Midbrain (tissue), 1 donor: ENCODE data around the gene KIF15.
A peak's percentile ranks its signal among the peaks of the same experiment; 100 is the strongest.
"Not testable (repeated sequence)": the region's sequence is repeated elsewhere in the genome, so short reads cannot be mapped to it uniquely, and the experiment has no call there.

Experiments
- DNase-seq: peaks from one replicate; lab custom pipeline; 2025; lab: John Stamatoyannopoulos, UW

The KIF15 gene, protein sequence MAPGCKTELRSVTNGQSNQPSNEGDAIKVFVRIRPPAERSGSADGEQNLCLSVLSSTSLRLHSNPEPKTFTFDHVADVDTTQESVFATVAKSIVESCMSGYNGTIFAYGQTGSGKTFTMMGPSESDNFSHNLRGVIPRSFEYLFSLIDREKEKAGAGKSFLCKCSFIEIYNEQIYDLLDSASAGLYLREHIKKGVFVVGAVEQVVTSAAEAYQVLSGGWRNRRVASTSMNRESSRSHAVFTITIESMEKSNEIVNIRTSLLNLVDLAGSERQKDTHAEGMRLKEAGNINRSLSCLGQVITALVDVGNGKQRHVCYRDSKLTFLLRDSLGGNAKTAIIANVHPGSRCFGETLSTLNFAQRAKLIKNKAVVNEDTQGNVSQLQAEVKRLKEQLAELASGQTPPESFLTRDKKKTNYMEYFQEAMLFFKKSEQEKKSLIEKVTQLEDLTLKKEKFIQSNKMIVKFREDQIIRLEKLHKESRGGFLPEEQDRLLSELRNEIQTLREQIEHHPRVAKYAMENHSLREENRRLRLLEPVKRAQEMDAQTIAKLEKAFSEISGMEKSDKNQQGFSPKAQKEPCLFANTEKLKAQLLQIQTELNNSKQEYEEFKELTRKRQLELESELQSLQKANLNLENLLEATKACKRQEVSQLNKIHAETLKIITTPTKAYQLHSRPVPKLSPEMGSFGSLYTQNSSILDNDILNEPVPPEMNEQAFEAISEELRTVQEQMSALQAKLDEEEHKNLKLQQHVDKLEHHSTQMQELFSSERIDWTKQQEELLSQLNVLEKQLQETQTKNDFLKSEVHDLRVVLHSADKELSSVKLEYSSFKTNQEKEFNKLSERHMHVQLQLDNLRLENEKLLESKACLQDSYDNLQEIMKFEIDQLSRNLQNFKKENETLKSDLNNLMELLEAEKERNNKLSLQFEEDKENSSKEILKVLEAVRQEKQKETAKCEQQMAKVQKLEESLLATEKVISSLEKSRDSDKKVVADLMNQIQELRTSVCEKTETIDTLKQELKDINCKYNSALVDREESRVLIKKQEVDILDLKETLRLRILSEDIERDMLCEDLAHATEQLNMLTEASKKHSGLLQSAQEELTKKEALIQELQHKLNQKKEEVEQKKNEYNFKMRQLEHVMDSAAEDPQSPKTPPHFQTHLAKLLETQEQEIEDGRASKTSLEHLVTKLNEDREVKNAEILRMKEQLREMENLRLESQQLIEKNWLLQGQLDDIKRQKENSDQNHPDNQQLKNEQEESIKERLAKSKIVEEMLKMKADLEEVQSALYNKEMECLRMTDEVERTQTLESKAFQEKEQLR (N-terminal part only)

DNA sequence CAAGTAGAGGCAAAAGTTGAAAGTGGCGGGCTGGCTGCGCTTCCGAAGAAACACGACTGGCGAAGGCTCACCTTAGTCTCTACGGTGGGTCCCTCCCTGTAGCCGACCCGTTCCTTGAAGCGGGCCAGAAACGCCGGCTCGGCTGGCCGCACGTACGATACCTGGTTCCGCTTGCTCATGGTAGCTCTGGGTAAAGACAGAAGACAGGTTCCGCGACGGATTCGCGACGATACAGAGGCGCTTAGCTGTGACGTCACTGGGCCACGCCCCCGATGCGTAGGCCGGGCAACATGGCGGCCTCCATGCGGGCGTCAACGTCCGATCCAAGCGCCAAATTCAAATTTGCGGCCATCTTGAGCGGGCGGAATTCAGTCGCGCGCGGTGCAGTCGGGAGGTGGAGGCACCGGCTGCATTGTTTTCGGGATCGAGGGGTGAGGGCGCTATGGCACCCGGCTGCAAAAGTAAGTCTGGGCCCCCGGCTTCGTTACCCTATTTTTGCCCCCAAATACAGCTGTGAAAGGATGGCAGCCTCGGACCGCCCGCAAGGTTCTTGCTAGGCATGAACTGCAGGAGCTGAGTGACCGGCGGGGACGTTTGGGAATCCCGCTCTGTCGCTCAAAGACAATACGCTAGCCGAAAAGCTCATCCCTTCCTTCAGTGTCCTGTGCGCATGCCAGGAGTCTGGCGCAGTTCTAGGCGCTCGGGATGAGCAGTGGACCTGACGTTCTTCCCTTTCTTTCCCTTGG lies at the start of gene KIF15, which contains the start of gene KIAA1143:
Gene KIF15, plus strand, starts transcription at position 371 of the 746 bp plus-strand sequence. Its CDS starts 72 bp downstream, at position 443.
Gene KIAA1143, minus strand, starts transcription at position 196 of the 746 bp plus-strand sequence. Its CDS starts 17 bp downstream, at position 179.
- peak; percentile 94 for DNase-seq

DNA sequence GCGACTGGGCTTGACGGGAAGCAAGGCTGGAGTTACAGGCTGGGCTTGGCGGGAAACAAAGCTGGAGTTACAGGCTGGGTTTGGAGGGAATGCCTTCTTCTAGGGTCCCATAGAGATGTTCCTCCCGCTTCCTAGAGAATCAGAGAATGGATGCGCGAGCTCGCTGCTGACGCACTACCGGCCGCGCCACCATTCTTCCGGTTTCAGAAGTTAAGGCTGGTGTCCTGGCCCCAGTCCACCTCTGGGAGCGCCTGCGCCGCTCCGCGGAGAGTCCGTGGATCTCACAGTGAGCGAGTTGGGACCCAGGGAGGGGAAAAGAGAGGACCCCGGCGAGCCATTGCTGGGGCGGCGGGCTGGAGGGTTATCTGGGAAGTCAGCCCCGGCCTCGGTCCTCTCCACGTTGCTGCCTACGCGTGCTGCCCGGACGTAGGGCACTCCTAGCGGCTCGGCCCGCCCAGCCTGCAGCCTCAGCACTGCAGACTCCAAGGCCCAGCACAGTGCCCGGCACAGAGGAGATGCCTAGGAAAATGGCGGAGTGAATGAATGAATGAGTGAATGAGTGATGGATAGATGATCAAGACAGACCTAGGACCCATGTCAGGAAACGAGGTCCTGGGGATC lies 49.0 kb upstream of the KIF15 start, which contains the start of gene ZNF502:
Gene ZNF502, plus strand, starts transcription at position 206 of the 621 bp plus-strand sequence. CDS start 7,602 bp downstream, outside the sequence.
- peak; percentile 90 for DNase-seq

GRCh38 chr3:44721231-44722102 lies 40.1 kb upstream of the KIF15 start:
- DNase-seq, result no peak

GRCh38 chr3:44722103-44722401 lies 39.5 kb upstream of the KIF15 start:
- DNase-seq, result no peak

DNA sequence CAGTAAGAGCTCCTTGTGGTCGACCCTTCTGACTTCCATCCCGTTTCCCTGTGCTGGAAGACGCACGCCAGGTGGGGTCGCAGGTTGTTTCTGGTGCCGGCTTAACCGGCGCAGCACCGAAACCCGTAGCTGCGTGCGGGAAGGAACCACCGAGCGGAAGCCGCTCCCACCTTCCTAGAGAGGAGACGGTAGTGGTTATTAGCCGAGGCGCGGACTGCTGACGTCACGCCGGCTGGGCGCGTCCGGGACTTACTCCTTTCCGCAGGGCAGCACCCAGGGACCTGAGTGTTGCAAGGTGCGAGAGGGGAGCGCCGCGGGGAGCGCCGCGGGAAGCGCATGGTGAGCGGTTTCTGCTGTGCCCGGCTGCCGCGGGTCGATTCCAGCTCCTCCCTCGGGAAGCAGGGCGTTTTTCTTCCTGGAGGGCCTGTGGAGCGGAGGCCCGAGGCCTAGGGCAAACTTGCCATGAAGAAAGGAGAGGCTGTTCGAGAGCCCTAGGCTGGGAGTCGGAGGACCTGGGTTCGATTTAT lies 32.1 kb upstream of the KIF15 start, which contains the start of gene ZNF501:
Gene ZNF501, plus strand, starts transcription at position 252 of the 527 bp plus-strand sequence. CDS start 4,787 bp downstream, outside the sequence.
- peak; percentile 91 for DNase-seq

GRCh38 chr3:44734646-44735168 lies 26.9 kb upstream of the KIF15 start:
- DNase-seq, result no peak

GRCh38 chr3:44761101-44761423 lies 532 bp upstream of the KIF15 start:
- no peak for DNase-seq

DNA sequence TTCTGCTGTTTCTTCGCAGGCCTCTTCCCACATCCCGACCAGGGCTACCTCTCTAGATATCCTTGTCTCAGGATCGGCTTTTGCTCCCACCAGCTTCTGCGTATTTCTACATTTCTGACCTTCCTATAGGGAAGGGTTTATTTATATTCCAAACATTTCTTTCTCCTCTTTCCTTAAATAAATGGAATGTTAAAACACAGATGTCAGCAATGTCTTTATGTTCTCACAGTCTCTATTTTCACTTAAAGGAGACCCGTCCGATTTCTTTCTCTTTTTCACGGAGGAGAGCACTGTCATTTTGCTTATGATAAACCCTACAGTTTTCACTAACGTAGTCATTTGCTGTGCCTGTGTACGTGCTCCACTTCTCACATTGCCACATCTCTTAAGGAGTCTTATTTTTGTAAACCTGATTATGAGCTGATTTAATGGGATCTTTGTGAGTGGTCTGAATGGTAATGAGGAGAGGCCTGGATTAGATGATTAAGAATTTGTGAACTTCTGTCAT lies 630 bp downstream of the KIF15 start:
- DNase-seq, result no peak

DNA sequence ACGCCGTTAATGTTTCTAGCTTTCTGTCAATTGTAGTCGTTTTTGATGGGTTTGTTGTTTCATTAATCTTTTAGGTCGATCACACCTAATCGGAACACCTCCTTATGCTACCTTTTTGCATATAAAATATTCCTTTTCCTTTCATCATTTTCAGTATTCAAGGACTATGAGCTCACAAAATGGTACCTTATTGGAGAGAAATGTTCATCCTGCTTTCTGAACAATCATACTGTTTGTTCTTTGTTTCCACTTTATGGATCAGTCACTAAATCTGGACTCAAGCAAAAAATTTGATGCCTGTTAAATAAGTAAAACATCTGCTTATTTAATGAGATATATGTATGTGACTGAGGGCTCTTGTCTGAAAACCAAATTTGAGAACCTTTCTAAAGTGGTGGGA lies 1.1 kb downstream of the KIF15 start:
- DNase-seq, result no peak

DNA sequence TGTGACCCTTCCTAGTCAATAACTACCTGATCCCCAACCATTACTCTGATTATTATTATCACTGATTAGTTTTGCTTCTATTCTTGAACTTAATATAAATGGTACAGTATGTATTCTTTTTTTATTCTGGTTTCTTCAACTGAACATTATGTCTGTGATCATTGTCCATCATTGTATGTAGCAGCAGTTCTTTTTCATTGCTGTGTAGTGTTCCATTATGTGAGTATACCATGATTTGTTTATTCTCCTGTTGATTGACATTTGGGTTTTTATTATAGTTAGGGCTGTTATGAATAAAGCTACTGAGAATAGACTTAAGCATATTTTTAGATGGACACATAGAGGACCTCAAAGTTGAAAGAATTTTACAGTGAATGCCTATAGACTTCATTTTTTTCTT lies 2.7 kb downstream of the KIF15 start:
- DNase-seq, result no peak

DNA sequence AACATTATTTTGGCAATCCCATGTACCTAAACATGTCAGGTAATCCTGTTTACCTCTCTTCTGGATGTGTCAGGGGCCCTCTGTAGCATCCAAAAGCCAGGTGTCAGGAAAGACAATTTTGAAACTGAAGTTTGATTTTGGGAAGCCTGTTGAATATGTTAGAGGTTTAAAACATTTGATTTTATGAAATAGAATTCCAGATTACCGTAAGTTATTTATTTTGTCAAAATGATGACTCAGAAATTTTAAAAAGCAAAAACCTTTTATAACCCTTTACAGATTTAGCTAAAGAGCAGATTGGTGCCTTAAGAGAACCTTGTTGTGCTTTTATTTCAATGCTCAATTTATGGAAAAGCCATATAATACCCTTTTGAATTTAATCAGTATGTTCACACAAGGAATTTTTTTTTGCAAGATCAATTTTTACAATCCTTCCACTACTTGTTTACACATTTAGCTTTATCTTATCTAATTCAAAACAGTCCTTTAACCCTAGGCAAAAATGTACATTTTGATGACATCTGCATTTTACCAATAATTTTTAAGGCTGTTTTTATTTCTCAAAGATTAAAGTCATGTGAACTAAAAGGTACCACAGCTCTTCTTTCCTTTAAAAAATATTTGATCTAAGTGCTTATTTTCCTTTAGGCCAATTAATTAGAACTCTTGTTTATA lies 10.0 kb downstream of the KIF15 start:
- DNase-seq, result no peak

DNA sequence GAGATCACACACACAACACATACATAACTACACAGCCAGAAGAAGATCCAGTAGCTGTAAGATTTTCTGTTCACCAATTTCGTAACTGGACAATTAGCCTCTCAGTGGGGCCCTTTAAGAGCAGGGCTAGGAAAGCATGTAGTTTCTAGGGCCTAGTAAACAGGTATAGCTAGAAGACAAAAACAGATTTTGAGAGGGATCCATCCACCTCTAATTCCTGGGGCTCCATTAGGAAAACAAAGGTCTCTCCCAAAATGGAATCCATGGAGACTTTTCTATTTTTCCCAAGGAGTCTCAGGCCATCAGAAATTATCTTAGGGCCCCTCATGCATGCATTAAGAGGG lies 10.5 kb downstream of the KIF15 start:
- DNase-seq, result no peak

- DNase-seq, result no peak
Measured at GRCh38 chr3:44782891-44783290, 21.3 kb downstream of the KIF15 start.

- no peak for DNase-seq
Measured at GRCh38 chr3:44795197-44795596, 33.6 kb downstream of the KIF15 start.

DNA sequence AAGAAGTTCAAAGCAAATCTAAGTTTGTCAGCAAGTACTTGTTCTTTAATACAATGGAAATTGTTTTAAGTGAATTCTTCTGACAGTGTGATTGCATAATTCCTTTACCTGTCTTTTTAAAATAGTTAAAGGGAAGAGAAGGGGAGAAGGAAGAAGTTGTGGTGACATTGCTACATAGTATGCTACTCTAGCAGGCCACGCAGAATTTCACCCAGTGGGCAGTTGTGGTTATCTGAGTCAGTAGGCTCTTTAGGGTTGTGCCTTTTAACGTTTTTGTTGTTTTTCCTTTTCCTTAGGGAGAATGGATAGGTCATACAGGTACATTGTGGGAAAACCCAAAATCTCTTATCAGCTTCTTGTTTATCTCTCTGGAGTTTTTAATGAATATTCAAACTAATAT lies 40.4 kb downstream of the KIF15 start:
- no peak for DNase-seq

- DNase-seq, result no peak
Measured at GRCh38 chr3:44803298-44803697, 41.7 kb downstream of the KIF15 start.

DNA sequence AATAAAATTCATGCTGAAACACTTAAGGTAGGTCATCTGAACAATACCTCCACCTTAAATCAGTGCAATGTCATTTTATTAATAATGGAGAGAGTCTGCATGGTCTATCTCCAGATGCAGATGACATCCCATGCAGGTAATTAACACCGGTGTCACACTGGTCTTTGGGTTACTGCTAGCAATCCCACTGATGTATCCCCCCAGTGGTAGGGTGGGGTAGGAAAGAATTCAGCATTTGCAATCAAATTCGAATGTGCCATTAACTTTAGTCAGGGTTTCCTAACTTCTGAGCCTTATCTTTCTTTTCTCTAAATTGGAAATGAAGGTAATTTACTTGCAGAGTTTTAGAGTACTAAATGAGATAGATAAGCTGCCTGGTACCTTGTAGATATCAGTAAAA lies 44.4 kb downstream of the KIF15 start:
- DNase-seq, result no peak

DNA sequence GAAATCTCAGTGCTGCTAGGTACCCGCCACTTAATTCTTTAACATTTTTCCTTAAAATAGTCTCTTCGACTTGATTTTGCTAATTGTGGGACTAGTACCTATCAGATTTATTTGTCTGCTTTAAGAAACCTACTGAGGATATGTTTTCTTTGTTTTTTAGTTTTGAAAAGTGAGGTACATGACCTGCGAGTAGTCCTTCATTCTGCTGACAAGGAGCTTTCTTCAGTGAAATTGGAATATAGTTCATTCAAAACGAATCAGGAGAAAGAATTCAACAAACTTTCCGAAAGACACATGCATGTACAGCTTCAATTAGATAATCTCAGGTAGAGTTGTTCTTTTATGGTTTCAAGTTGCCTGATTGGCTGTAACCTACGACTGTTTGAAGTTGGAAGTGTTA lies 53.2 kb downstream of the KIF15 start:
- DNase-seq, result no peak

DNA sequence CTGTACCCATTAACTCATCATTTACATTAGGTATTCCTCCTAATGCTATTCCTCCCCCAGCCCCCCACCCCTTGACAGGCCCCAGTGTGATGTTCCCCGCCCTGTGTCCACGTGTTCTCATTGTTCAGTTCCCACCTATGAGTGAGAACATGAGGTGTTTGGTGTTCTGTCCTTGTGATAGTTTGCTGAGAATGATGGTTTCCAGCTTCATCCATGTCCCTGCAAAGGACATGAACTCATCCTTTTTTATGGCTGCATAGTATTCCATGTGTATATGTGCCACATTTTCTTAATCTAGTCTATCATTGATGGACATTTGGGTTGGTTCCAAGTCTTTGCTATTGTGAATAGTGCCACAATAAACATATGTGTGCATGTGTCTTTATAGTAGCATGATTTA lies 54.7 kb downstream of the KIF15 start:
- DNase-seq, result not testable (repeated sequence)
